Thyroid gland (tissue), 4 donors: ENCODE measurements around the gene BAK1. TPM values are rescaled to one million over a fixed set of nuclear protein-coding genes. Genes with fewer than 3 reads are reported as not detected.
A peak's percentile ranks its signal among the peaks of the same experiment; 100 is the strongest.
"Not testable (repeated sequence)": the region's sequence is repeated elsewhere in the genome, so short reads cannot be mapped to it uniquely, and the experiment has no call there.

Source experiments
- DNase-seq, 2 donors: peaks; one replicate each; pipeline ENCODE4 v3.0.0-alpha.2; 2019
- H3K27ac ChIP-seq, 3 donors: fragments of 200-600 bp; sonication (generic); 1 replicate in 2 of 3; 2 replicates in 1 of 3; pipeline ENCODE4 v1.5.1; 2016 to 2019; ENCODE audit warnings: mild to moderate bottlenecking in 1 of 3, moderate library complexity in 1 of 3
- H3K27me3 ChIP-seq: fragments of 200-600 bp; sonication (generic); one replicate; pipeline ENCODE4 v1.5.1; 2019
- H3K36me3 ChIP-seq, 2 donors: fragments of 200-600 bp; sonication (generic); one replicate each; pipeline ENCODE4 v1.5.1; 2016 to 2019
- H3K4me1 ChIP-seq, 2 donors: fragments of 200-600 bp; sonication (generic); one replicate each; pipeline ENCODE4 v1.5.1; 2017 to 2019
- H3K4me3 ChIP-seq, 3 donors: fragments of 200-600 bp; sonication (generic); replicated peaks in 1 of 3; 1 replicate in 2 of 3; 2 replicates in 1 of 3; pipeline ENCODE4 v1.5.1; 2016; ENCODE audit warnings: mild to moderate bottlenecking in 1 of 3
- H3K9me3 ChIP-seq: fragments of 200-600 bp; sonication (generic); one replicate; pipeline ENCODE4 v1.5.1; 2017
- CTCF ChIP-seq, 6 experiments: fragments of 200-600 bp in 3 of 6; fragments of 450-650 bp in 3 of 6; sonication (generic) in 3 of 6; IDR thresholded peaks; one replicate each; pipeline ENCODE4 v1.5.1; 2016 to 2019; ENCODE audit warnings: antibody characterized with exemption in 6 of 6, mild to moderate bottlenecking in 2 of 6, inconsistent platforms in 1 of 6, moderate library complexity in 1 of 6
- POLR2A ChIP-seq, 2 donors: fragments of 450-650 bp; IDR thresholded peaks; one replicate each; pipeline ENCODE4 v1.6.1; 2017; ENCODE audit warnings: antibody characterized with exemption in 2 of 2, mild to moderate bottlenecking in 2 of 2, moderate library complexity in 1 of 2
- WGBS, 2 donors: methylation state at CpG; one replicate each; pipeline ENCODE4 v1.1.5; 2017; 5-methylcytosine and 5-hydroxymethylcytosine counted together
- intact Hi-C: fragments of 100-400 bp; cut with DNase I; formaldehyde crosslinking; loops from one replicate; pipeline ENCODE4 v1.15.1; 2023
- total RNA-seq, 4 donors: library from RNA; depleted of rRNA; stranded (reverse); fragments of >200 nt; gene quantifications; one replicate each; pipeline ENCODE4 v1.2.3, GENCODE V29; 2016

Gene BAK1
- total RNA-seq, 4 donors from 2014 or later, result 2.3 to 8.5 (median 4.6) TPM

- DNase-seq, result no peak
- WGBS, 2 donors, result 92 to 95% methylated on average over 6 of the region's 6 CpGs
- intact Hi-C loops, result no loop called here
- Histone ChIP-seq H3K36me3 (no peaks in the 10 kb centered on the region), H3K27ac (peak overlapping the region; percentile 55 to 92 (median 88)), H3K9me3 (no peaks in the 10 kb centered on the region), H3K27me3 (no peaks in the 10 kb centered on the region), H3K4me1 (peaks cover 6 to 26% of the 10 kb centered on the region in 2 donors), H3K4me3 (no peak overlapping the region)
- TF ChIP-seq CTCF (IDR thresholded peaks at IDR 0.05) (no peak), POLR2A (IDR thresholded peaks at IDR 0.05) (no peak)
Observed at GRCh38 chr6:33600761-33601160, 20.7 kb upstream of the BAK1 start.

GRCh38 chr6:33599413-33599938, 19.4 kb upstream of the BAK1 start:
- no peaks in the 10 kb centered on the region for H3K9me3 ChIP-seq
- 34 to 36% methylated on average over 7 to 8 of the region's 9 CpGs for WGBS, 2 donors
- DNase-seq, result peak; percentile 98 to 99
- H3K27ac ChIP-seq, result peak overlapping the region; percentile 55 to 92 (median 88)
- intact Hi-C loops, result no loop called here
- TF ChIP-seq POLR2A (IDR thresholded peaks at IDR 0.05), result peak in 1 of 2 donors; percentile 43
- peak in 1 of 6 experiments; percentile 16 for TF ChIP-seq CTCF (IDR thresholded peaks at IDR 0.05)
- H3K36me3 ChIP-seq, result no peaks in the 10 kb centered on the region
- H3K27me3 ChIP-seq, result no peaks in the 10 kb centered on the region
- H3K4me1 ChIP-seq, result peaks cover 6 to 26% of the 10 kb centered on the region in 2 donors
- H3K4me3 ChIP-seq, result no peak overlapping the region

- intact Hi-C loops, result no loop called here
- no peaks in the 10 kb centered on the region for H3K9me3 ChIP-seq
- no peaks in the 10 kb centered on the region for H3K36me3 ChIP-seq
- H3K4me1 ChIP-seq, result peaks cover 11 to 36% of the 10 kb centered on the region in 2 donors
- H3K4me3 ChIP-seq, result no peak overlapping the region
- no peak for TF ChIP-seq CTCF (IDR thresholded peaks at IDR 0.05)
- no peak for TF ChIP-seq POLR2A (IDR thresholded peaks at IDR 0.05)
- no peaks in the 10 kb centered on the region for H3K27me3 ChIP-seq
- H3K27ac ChIP-seq, result peak overlapping the region; percentile 73 to 92 (median 82)
- 34 to 49% methylated on average over 2 to 4 of the region's 4 CpGs for WGBS, 2 donors
- peak; percentile 75 to 76 for DNase-seq
Observed at GRCh38 chr6:33597551-33598322, 17.7 kb upstream of the BAK1 start.

GRCh38 chr6:33596894-33597293, 16.8 kb upstream of the BAK1 start:
- H3K36me3 ChIP-seq, H3K27me3 ChIP-seq, H3K9me3 ChIP-seq, DNase-seq, intact Hi-C loops, H3K4me3 ChIP-seq: not testable (repeated sequence)
- 90 to 92% methylated on average over 3 of the region's 5 CpGs for WGBS, 2 donors
- Histone ChIP-seq H3K27ac (peak overlapping the region; percentile 73 to 92 (median 82)), H3K4me1 (peaks cover 17 to 35% of the 10 kb centered on the region in 2 donors)

GRCh38 chr6:33595001-33595846, 15.1 kb upstream of the BAK1 start:
- TF ChIP-seq POLR2A (IDR thresholded peaks at IDR 0.05) (no peak), CTCF (IDR thresholded peaks at IDR 0.05) (no peak)
- no peaks in the 10 kb centered on the region for H3K9me3 ChIP-seq
- no peaks in the 10 kb centered on the region for H3K36me3 ChIP-seq
- peaks cover 29 to 52% of the 10 kb centered on the region in 2 donors for H3K4me1 ChIP-seq
- peak overlapping the region in 2 of 3 donors; percentile 24 to 82 for H3K27ac ChIP-seq
- DNase-seq, result no peak
- no peak overlapping the region for H3K4me3 ChIP-seq
- WGBS, 2 donors, result 94% methylated on average over 18 of the region's 18 CpGs
- intact Hi-C loops, result no loop called here
- no peaks in the 10 kb centered on the region for H3K27me3 ChIP-seq
